Activated CD4-positive, alpha-beta T cell treated with anti-CD3 and anti-CD28 coated beads, Interleukin-2, amount 50 U/mL, for 4 hours (primary cell): Measurements from ENCODE around the gene FRMD4A.
"Not testable (repeated sequence)": the region's sequence is repeated elsewhere in the genome, so short reads cannot be mapped to it uniquely, and the experiment has no call there.

Experiments used
- DNase-seq, 2 experiments: peaks; one replicate each; pipeline ENCODE4 v3.0.0-alpha.2; 2020

FRMD4A gene

GRCh38 chr10:14137391-14137790 is 193.3 kb downstream of the FRMD4A start:
- DNase-seq = no peak

GRCh38 chr10:14135196-14135595 is 195.5 kb downstream of the FRMD4A start:
- DNase-seq = not testable (repeated sequence)

- DNase-seq = no peak
Observed at GRCh38 chr10:14134275-14134674, 196.4 kb downstream of the FRMD4A start.

- DNase-seq = no peak
Observed at GRCh38 chr10:14131261-14131960, 199.3 kb downstream of the FRMD4A start.

GRCh38 chr10:14129770-14130169 is 201.0 kb downstream of the FRMD4A start:
- no peak for DNase-seq

GRCh38 chr10:14128519-14128918 is 202.2 kb downstream of the FRMD4A start:
- no peak for DNase-seq

GRCh38 chr10:14126697-14127440 is 203.9 kb downstream of the FRMD4A start:
- no peak for DNase-seq

GRCh38 chr10:14125564-14125963 is 205.2 kb downstream of the FRMD4A start:
- no peak for DNase-seq

- no peak for DNase-seq
Observed at GRCh38 chr10:14124941-14125340, 205.8 kb downstream of the FRMD4A start.

GRCh38 chr10:14123139-14123538 is 207.6 kb downstream of the FRMD4A start:
- DNase-seq = no peak

GRCh38 chr10:14120812-14121211 is 209.9 kb downstream of the FRMD4A start:
- no peak for DNase-seq

- no peak for DNase-seq
Observed at GRCh38 chr10:14118953-14119352, 211.8 kb downstream of the FRMD4A start.

GRCh38 chr10:14116837-14117236 is 213.9 kb downstream of the FRMD4A start:
- DNase-seq = no peak

- no peak for DNase-seq
Observed at GRCh38 chr10:14116021-14116420, 214.7 kb downstream of the FRMD4A start.

- no peak for DNase-seq
Observed at GRCh38 chr10:14114791-14115190, 215.9 kb downstream of the FRMD4A start.

- no peak for DNase-seq
Observed at GRCh38 chr10:14112056-14112455, 218.7 kb downstream of the FRMD4A start.

GRCh38 chr10:14111208-14111607 is 219.5 kb downstream of the FRMD4A start:
- no peak for DNase-seq

GRCh38 chr10:14106828-14107227 is 223.9 kb downstream of the FRMD4A start:
- no peak for DNase-seq

- no peak for DNase-seq
Observed at GRCh38 chr10:14102056-14102455, 228.7 kb downstream of the FRMD4A start.

GRCh38 chr10:14099885-14100284 is 230.8 kb downstream of the FRMD4A start:
- no peak for DNase-seq

GRCh38 chr10:14093730-14094484 is 236.8 kb downstream of the FRMD4A start:
- DNase-seq = no peak

- DNase-seq = no peak
Observed at GRCh38 chr10:14092799-14093198, 237.9 kb downstream of the FRMD4A start.

GRCh38 chr10:14089556-14090292 is 241.0 kb downstream of the FRMD4A start:
- DNase-seq = no peak
